Activated naive CD8-positive, alpha-beta T cell treated with anti-CD3 and anti-CD28 coated beads, Interleukin-2, amount 10 ng/mL, durations not matched to agents 7 days and 5 days (primary cell): Measurements from ENCODE around the gene GIT1. TPM values are rescaled to one million over a fixed set of nuclear protein-coding genes. Genes with fewer than 3 reads are reported as not detected.

ENCODE experiments used
- ATAC-seq: fragments of 150-1000 bp; cut with Tn5 transposase; one replicate; pipeline ENCODE4 v1.10.0; 2021; ENCODE audit warnings: low read depth, moderate library complexity
- POLR2A ChIA-PET: fragments of 350-600 bp; sonication (Branson Sonifier 250); formaldehyde crosslinking; loops from one replicate; lab custom pipeline; 2021; ENCODE audit warnings: antibody characterized with exemption; lab: Charles Lee
- DNase-seq: peaks from one replicate; pipeline ENCODE4 v3.0.0; 2021
- H3K27ac Mint-ChIP-seq: one replicate; pipeline ENCODE4 v1.8.0; 2022; ENCODE audit warnings: mild to moderate bottlenecking, mixed read lengths
- H3K27me3 Mint-ChIP-seq: one replicate; pipeline ENCODE4 v1.8.0; 2022; ENCODE audit warnings: mild to moderate bottlenecking, moderate library complexity, mixed read lengths
- H3K36me3 Mint-ChIP-seq: one replicate; pipeline ENCODE4 v1.8.0; 2021; ENCODE audit warnings: mild to moderate bottlenecking, mixed read lengths
- H3K4me1 Mint-ChIP-seq: one replicate; pipeline ENCODE4 v1.8.0; 2021; ENCODE audit warnings: mixed read lengths
- H3K4me3 Mint-ChIP-seq: one replicate; pipeline ENCODE4 v1.8.0; 2022; ENCODE audit warnings: mild to moderate bottlenecking, moderate library complexity, mixed read lengths
- H3K9me3 Mint-ChIP-seq: one replicate; pipeline ENCODE4 v1.8.0; 2021; ENCODE audit warnings: mixed read lengths
- total RNA-seq, 2 experiments: library from RNA; stranded (reverse); gene quantifications; one replicate each; pipeline ENCODE4 v1.2.3, GENCODE V29; 2021

Gene GIT1
- total RNA-seq, 2 experiments from 2014 or later = 73.3 to 73.4 TPM

- peaks cover 6% of the 10 kb centered on the region for H3K36me3 Mint-ChIP-seq
- H3K9me3 Mint-ChIP-seq = no peaks in the 10 kb centered on the region
- no peak overlapping the region for H3K27ac Mint-ChIP-seq
- H3K4me1 Mint-ChIP-seq = peaks cover 37% of the 10 kb centered on the region
- DNase-seq (no peak), ATAC-seq (no peak)
- no peak overlapping the region for H3K4me3 Mint-ChIP-seq
- H3K27me3 Mint-ChIP-seq = peaks cover 8% of the 10 kb centered on the region
- POLR2A ChIA-PET = interaction anchor here (0.7 kb wide), 1 partner anchor 139 kb away, joined by 3 read pairs; no protein-coding TSS in a partner anchor
Observed at GRCh38 chr17:29620779-29621500, 31.5 kb upstream of the GIT1 start.

DNA sequence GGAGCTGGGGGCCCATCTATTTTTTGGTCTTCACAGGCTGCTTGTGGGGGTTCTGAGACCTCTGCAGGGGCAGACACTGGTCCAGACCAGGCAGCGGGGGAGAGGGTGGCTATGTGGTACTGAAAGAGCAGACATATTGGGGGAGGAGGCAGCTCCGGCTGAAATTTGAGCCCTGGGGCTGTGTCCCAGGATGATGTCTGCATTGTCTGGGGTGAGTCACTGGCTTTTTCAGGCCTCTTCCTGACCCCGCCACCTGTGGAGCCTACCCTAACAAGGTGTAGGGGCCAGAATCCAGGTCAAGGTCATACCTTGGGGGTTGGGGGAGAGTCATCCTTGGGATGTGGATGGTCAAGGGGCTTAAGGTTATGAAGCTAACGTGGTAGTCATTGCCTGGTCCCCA lies 30.8 kb upstream of the GIT1 start:
- no peak overlapping the region for H3K4me3 Mint-ChIP-seq
- DNase-seq = no peak
- POLR2A ChIA-PET = no interaction called here
- H3K27me3 Mint-ChIP-seq = peaks cover 8% of the 10 kb centered on the region
- H3K9me3 Mint-ChIP-seq = no peaks in the 10 kb centered on the region
- H3K27ac Mint-ChIP-seq = no peak overlapping the region
- peaks cover 40% of the 10 kb centered on the region for H3K4me1 Mint-ChIP-seq
- ATAC-seq = no peak
- peaks cover 2% of the 10 kb centered on the region for H3K36me3 Mint-ChIP-seq

DNA sequence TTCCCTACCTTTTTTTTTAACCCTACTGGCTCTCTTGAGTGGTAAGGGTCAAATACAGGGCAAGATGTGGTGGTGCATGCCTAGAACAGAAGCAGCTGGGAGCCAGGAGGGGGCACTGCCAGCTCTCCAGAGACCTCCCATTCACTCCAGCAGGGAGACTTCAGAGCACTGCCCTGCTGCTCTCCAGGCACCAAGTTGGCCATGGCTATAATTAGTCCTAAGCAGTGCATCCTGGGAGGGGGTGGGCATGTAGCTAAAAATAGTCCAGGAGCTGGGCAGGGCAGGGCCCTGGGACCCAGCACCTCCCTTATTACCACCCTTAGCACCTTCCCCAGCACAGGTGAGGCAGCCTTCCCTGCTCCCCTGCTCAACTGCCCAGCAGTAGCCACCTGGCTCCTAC lies 29.8 kb upstream of the GIT1 start:
- no peaks in the 10 kb centered on the region for H3K9me3 Mint-ChIP-seq
- no peak for ATAC-seq
- peaks cover 8% of the 10 kb centered on the region for H3K27me3 Mint-ChIP-seq
- H3K4me1 Mint-ChIP-seq = peaks cover 39% of the 10 kb centered on the region
- H3K36me3 Mint-ChIP-seq = no peaks in the 10 kb centered on the region
- no peak for DNase-seq
- H3K4me3 Mint-ChIP-seq = no peak overlapping the region
- H3K27ac Mint-ChIP-seq = no peak overlapping the region
- POLR2A ChIA-PET = interaction anchor here (2.7 kb wide), 1 partner anchor 311 kb away, joined by 22 read pairs; the partner anchor contains the start of gene SSH2

GRCh38 chr17:29618272-29619065 lies 29.0 kb upstream of the GIT1 start:
- Mint-ChIP-seq H3K36me3 (no peaks in the 10 kb centered on the region), H3K27ac (no peak overlapping the region), H3K4me3 (peak overlapping the region; percentile 25), H3K4me1 (peaks cover 35% of the 10 kb centered on the region), H3K9me3 (no peaks in the 10 kb centered on the region), H3K27me3 (peaks cover 8% of the 10 kb centered on the region)
- DNase-seq (no peak), ATAC-seq (no peak)
- POLR2A ChIA-PET = interaction anchor here (1.0 to 4.2 kb wide), 12 partner anchors 15 to 312 kb away, joined by 3 to 55 read pairs (median 12); partner anchors contain the start of genes ABHD15, ANKRD13B, SSH2 and TP53I13

DNA sequence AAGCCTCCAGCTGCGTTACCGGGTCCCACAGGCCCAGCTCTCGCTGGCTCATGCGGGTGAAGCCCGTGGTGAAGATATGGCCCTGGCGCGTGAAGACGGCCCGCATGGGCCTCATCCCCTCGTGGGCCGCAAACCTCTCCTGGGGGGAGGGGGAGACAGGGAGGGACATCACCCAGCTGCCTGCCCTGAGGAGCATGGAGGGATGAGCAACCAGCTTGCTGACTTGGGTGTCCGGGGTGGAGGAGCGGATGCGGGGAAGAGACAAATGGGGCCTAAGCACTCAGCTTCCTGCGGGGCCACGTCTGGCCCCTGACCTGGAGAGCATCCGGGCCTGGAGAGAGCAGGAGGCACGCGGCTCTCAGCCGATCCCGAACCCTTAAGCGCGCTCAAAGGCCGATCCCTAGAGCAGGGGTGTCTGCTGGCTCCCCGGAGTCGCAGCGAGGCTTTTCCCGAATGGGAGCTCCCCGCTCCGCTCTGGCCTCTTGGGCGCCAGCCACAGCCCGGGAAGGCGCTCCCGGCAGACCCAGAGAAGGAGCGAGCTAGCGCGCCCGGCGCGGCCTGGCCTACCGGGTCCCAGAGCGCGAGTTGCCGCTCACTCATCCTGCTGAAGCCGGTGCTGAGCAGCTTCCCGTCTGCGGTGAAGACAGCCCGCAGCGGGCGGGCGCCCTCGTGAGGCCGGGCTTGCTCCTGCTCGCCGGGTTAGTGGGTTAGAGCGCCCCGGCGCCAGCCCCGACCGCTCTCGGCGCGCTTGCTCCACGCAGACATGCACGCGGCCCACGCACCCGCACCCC lies 28.2 kb upstream of the GIT1 start:
- Mint-ChIP-seq H3K4me1 (peaks cover 30% of the 10 kb centered on the region), H3K27ac (peak overlapping the region; percentile 94), H3K36me3 (no peaks in the 10 kb centered on the region), H3K9me3 (no peaks in the 10 kb centered on the region), H3K4me3 (peak overlapping the region; percentile 82), H3K27me3 (peaks cover 8% of the 10 kb centered on the region)
- ATAC-seq = peak; percentile 38
- DNase-seq = peak; percentile 93
- POLR2A ChIA-PET = interaction anchor here (0.6 to 4.2 kb wide), 19 partner anchors 16 to 324 kb away, joined by 3 to 55 read pairs (median 7); partner anchors contain the start of genes ABHD15, ANKRD13B, NUFIP2 and SSH2

DNA sequence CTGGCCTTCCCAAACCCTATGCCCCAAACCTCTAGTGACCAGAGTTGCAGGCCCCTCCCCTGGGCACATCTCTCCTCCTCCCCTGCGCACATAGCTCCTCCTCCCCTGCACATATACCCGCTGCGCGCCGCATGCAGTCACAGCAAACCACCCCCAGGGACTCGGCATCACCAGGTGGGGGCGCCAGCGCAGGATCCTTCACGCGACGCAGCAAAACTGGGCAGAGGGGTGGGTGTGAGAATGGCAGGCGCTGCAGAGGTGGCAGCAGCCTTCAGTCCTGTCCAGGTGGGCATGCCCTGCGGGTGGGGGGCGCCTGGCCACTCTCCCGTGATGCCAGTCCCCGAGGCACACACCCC lies 27.7 kb upstream of the GIT1 start:
- Mint-ChIP-seq H3K4me3 (peak overlapping the region; percentile 82), H3K9me3 (no peaks in the 10 kb centered on the region), H3K27ac (peak overlapping the region; percentile 94), H3K4me1 (peaks cover 28% of the 10 kb centered on the region), H3K36me3 (no peaks in the 10 kb centered on the region), H3K27me3 (peaks cover 7% of the 10 kb centered on the region)
- peak; percentile 62 for ATAC-seq
- POLR2A ChIA-PET = interaction anchor here (0.6 to 4.2 kb wide), 19 partner anchors 16 to 323 kb away, joined by 3 to 55 read pairs (median 7); partner anchors contain the start of genes ABHD15, ANKRD13B, NUFIP2 and SSH2
- peak; percentile 93 for DNase-seq

DNA sequence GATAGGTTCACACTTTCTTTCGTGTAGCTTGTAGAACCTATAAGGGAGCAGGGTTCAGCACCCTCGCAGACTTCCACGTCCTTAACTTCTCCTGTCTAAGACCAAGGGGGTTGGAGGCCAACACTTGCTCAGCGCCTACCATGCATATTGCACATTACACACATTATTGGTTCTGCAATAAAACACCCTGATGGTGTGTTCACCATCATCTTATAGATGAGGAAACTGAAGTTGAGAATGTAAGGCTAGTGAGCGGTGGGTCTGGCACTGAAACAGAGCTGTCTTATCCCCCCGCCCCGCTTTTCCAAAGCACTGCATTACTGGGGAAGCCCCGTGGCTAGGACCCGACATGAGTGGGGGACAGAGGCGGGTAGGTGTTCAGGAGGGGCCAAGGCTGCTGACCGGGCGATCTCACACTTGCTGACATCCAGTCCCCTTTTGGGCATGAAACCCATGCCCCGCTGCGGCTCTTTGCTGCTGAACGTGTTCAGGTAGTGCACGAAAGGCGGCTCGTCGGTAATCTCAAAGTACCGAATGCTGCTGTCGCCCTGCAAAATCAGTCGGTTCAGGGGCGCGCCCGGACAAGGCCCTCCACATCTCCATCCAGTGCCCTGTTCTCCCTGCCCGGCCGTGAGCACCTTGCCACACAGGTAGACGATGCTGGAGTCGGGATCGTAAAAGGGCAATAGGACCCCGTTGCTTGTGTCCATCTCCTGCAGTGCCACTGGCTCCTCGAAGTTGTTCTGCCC lies 27.0 kb upstream of the GIT1 start:
- peak overlapping the region; percentile 94 for H3K27ac Mint-ChIP-seq
- H3K4me3 Mint-ChIP-seq = peak overlapping the region; percentile 82
- peaks cover 4% of the 10 kb centered on the region for H3K27me3 Mint-ChIP-seq
- ATAC-seq (no peak), DNase-seq (peak; percentile 55)
- peaks cover 25% of the 10 kb centered on the region for H3K4me1 Mint-ChIP-seq
- no peaks in the 10 kb centered on the region for H3K36me3 Mint-ChIP-seq
- POLR2A ChIA-PET = interaction anchor here (0.5 to 4.2 kb wide), 27 partner anchors 9 to 314 kb away, joined by 3 to 55 read pairs (median 6); partner anchors contain the start of genes ABHD15, ANKRD13B, SSH2 and TP53I13
- H3K9me3 Mint-ChIP-seq = no peaks in the 10 kb centered on the region

DNA sequence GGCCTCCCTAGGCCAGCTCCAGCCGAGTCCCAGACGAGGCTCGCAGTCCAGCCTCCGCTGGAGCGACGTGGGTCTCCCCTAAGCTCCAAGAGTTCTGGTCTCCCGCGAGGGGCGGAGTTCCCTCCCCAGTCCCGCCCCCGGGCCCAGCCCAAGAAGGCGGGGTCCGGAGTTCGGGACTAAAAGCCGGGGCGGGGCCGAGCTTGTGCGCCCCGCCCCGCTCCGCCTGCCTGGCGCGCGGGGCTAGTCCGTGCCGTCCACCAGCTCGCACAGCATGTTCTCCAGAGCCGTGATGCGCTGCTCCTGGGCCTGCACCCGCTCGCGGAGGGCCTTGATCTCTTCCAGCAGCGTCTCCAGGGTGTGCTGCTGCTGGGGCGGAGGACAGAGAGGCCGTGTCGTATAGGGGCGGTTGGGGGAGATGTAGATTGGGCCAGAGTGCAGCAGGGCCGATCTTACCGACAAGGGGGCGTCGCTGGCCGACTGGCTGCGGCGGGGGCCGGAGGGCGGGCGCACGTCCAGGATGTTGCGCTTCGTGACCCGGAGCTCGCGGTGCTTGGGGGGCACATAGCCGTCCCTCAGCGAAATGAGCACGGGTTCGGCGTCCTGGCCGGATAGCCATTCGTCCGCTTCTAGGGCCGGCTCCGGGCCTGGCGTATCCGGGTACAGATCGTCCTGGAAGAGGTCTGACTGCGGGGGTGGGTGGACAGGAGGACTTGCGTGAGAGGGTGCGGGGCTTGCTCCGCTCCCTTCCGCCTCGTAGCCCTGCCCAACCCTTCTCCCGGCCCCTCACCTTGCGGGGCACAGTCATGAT lies 26.2 kb upstream of the GIT1 start:
- Mint-ChIP-seq H3K4me3 (peak overlapping the region; percentile 82), H3K27ac (peak overlapping the region; percentile 94), H3K27me3 (peaks cover 4% of the 10 kb centered on the region), H3K36me3 (no peaks in the 10 kb centered on the region), H3K4me1 (peaks cover 25% of the 10 kb centered on the region), H3K9me3 (no peaks in the 10 kb centered on the region)
- ATAC-seq = peak; percentile 46
- POLR2A ChIA-PET = interaction anchor here (0.5 to 4.2 kb wide), 15 partner anchors 10 to 322 kb away, joined by 3 to 55 read pairs (median 6); partner anchors contain the start of genes ABHD15, NUFIP2, SSH2 and TP53I13
- DNase-seq = peak; percentile 94

DNA sequence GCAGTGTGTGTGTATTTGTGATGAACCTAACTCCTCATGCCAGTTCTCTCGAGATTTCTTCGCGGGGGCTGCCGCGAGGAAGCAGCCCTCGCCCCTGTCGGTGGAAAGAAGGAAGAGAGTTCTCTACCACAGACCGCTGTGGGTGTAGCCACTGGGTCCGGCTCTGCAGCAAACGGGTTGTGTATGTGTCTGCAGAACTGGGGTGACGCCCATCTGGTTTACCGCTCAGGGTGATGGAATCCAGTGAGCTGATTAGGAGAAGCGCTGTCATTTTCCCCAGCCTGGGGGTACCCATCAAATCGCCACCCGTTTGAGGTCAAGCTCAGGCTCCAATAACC lies 25.6 kb upstream of the GIT1 start:
- H3K27ac Mint-ChIP-seq = peak overlapping the region; percentile 94
- H3K27me3 Mint-ChIP-seq = peaks cover 4% of the 10 kb centered on the region
- H3K36me3 Mint-ChIP-seq = no peaks in the 10 kb centered on the region
- POLR2A ChIA-PET = interaction anchor here (0.9 to 4.2 kb wide), 9 partner anchors 23 to 321 kb away, joined by 3 to 55 read pairs (median 6); partner anchors contain the start of genes ABHD15, NUFIP2, SSH2 and TP53I13
- H3K4me1 Mint-ChIP-seq = peaks cover 25% of the 10 kb centered on the region
- peak overlapping the region; percentile 82 for H3K4me3 Mint-ChIP-seq
- ATAC-seq (peak; percentile 44), DNase-seq (peak; percentile 81)
- H3K9me3 Mint-ChIP-seq = no peaks in the 10 kb centered on the region

DNA sequence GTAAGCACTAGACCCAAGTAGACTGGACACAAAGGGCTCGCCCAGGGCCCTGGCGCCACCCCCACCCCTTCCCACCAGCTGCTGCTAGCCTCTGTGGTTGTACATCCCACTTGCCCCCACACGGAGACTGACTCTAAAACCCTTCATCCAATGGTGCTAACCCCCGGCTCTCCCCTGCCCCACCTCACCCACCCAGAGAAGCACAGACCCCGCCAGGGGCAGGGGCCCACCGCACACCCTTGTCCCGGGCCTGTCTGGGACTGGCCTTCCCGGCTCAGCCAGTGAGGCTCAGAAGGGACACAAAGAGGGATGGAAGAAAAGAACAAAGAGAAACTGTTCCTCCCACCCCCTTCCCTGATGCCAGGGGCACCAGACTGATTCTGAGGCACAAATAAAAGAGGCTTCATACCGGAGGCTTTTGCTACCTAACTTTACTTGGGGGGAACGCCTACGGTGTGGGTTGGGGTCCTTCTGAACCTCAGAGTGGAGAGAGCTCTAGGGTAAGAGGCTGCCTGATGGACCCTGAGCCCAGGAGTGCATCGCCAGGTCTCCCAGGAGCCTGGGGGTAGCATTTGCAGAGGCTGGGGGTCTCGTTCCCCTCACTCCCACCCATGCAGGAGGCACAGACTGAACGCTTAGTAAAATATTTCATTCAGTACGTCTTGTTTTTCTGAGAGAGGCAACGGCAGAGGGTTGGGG lies 25.1 kb upstream of the GIT1 start:
- Mint-ChIP-seq H3K27me3 (peaks cover 4% of the 10 kb centered on the region), H3K9me3 (no peaks in the 10 kb centered on the region), H3K36me3 (no peaks in the 10 kb centered on the region), H3K4me3 (peak overlapping the region; percentile 82), H3K27ac (peak overlapping the region; percentile 94), H3K4me1 (peaks cover 25% of the 10 kb centered on the region)
- POLR2A ChIA-PET = interaction anchor here (0.7 to 4.2 kb wide), 11 partner anchors 9 to 320 kb away, joined by 3 to 55 read pairs (median 5); partner anchors contain the start of genes ABHD15, CORO6, SSH2 and TP53I13
- no peak for DNase-seq
- no peak for ATAC-seq

DNA sequence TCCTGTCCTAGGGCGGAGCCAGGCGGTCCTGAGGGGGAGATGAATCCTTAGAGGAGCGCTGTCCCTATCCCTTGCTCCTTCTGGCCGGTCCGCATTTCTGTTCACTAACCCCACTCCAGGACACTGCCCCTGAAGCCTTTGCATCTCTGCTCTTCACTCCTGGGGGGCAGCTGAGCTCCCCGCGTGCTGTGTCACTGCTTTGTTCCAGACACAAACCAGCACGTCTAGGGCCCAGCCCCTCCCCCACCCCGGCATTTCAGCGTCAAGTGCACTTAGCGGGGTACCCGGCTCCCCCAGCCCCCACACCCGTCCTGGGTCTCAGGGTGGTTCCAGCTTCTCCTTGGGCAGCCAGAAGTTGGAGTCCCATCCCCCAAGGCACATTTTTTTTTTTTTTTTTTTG lies 24.4 kb upstream of the GIT1 start:
- Mint-ChIP-seq H3K9me3 (no peaks in the 10 kb centered on the region), H3K4me3 (peak overlapping the region; percentile 71), H3K36me3 (no peaks in the 10 kb centered on the region), H3K4me1 (peaks cover 23% of the 10 kb centered on the region), H3K27me3 (peaks cover 4% of the 10 kb centered on the region), H3K27ac (peak overlapping the region; percentile 78)
- no peak for ATAC-seq
- POLR2A ChIA-PET = interaction anchor here (0.6 to 2.8 kb wide), 9 partner anchors 9 to 319 kb away, joined by 3 to 14 read pairs (median 4); partner anchors contain the start of gene CORO6
- DNase-seq = no peak
